Activated CD8-positive, alpha-beta T cell treated with anti-CD3 and anti-CD28 coated beads for 36 hours (primary cell): ENCODE measurements around the gene TMEM178B. TPM values are rescaled to one million over a fixed set of nuclear protein-coding genes. Genes with fewer than 3 reads are reported as not detected.
"Not testable (repeated sequence)": the region's sequence is repeated elsewhere in the genome, so short reads cannot be mapped to it uniquely, and the experiment has no call there.

Experiments
- ATAC-seq: fragments of 200-7000 bp; cut with Tn5 transposase; one replicate; pipeline ENCODE4 v1.10.0; 2021; ENCODE audit warnings: mild to moderate bottlenecking, moderate library complexity
- CTCF ChIA-PET: fragments of 350-600 bp; sonication (Branson Sonifier 250); formaldehyde crosslinking; loops from one replicate; lab custom pipeline; 2021; ENCODE audit warnings: antibody characterized with exemption; lab: Charles Lee
- POLR2A ChIA-PET: fragments of 350-600 bp; sonication (Branson Sonifier 250); formaldehyde crosslinking; loops from one replicate; lab custom pipeline; 2021; ENCODE audit warnings: antibody characterized with exemption; lab: Charles Lee
- DNase-seq: peaks from one replicate; pipeline ENCODE4 v3.0.0-alpha.2; 2020
- H3K27ac Mint-ChIP-seq: one replicate; pipeline ENCODE4 v1.8.0; 2021; ENCODE audit warnings: mild to moderate bottlenecking, mixed read lengths
- H3K27me3 Mint-ChIP-seq: one replicate; pipeline ENCODE4 v1.8.0; 2021; ENCODE audit warnings: mixed read lengths
- H3K36me3 Mint-ChIP-seq: one replicate; pipeline ENCODE4 v1.8.0; 2021; ENCODE audit warnings: low read depth, mixed read lengths
- H3K4me1 Mint-ChIP-seq: one replicate; pipeline ENCODE4 v1.8.0; 2021; ENCODE audit warnings: low read depth, mixed read lengths
- H3K4me3 Mint-ChIP-seq: one replicate; pipeline ENCODE4 v1.8.0; 2021; ENCODE audit warnings: mild to moderate bottlenecking, moderate library complexity, mixed read lengths
- H3K9me3 Mint-ChIP-seq: one replicate; pipeline ENCODE4 v1.8.0; 2021; ENCODE audit warnings: mixed read lengths
- intact Hi-C: fragments of 100-400 bp; cut with micrococcal nuclease; formaldehyde crosslinking; loops from one replicate; pipeline ENCODE4 v1.10.0; 2022
- total RNA-seq, 2 experiments: library from RNA; stranded (reverse); gene quantifications; one replicate each; pipeline ENCODE4 v1.2.3, GENCODE V29; 2021
- TF ChIP-seq, protein P1 (sequence below): fragments of 200-600 bp; IDR thresholded peaks from one replicate; pipeline ENCODE4 v1.8.0; 2022; ENCODE audit warnings: antibody characterized with exemption, mild to moderate bottlenecking

Gene TMEM178B
- total RNA-seq, 2 experiments from 2014 or later = 0.34 to 1.1 TPM

DNA sequence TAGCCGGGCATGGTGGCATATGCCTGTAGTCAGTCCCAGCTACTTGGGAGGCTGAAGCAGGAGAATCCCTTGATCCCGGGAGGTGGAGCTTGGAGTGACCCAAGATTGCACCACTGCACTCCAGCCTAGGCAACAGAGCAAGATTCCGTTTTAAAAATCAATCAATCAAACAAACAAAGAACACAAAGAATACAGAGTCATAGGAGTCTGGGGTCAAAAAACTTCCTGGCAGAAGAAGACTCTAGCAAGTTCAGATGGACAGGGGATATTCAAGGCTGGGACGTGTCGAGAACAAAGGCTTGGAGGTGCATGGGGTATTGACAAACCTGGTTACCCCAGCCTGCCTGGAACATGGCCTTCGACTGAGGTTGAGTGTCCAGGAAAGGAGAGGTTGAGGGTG lies 248.5 kb downstream of the TMEM178B start:
- H3K9me3 Mint-ChIP-seq = no peaks in the 10 kb centered on the region
- no peaks in the 10 kb centered on the region for H3K36me3 Mint-ChIP-seq
- H3K27ac Mint-ChIP-seq = no peak overlapping the region
- H3K4me1 Mint-ChIP-seq = no peaks in the 10 kb centered on the region
- TF ChIP-seq, protein P1, sequence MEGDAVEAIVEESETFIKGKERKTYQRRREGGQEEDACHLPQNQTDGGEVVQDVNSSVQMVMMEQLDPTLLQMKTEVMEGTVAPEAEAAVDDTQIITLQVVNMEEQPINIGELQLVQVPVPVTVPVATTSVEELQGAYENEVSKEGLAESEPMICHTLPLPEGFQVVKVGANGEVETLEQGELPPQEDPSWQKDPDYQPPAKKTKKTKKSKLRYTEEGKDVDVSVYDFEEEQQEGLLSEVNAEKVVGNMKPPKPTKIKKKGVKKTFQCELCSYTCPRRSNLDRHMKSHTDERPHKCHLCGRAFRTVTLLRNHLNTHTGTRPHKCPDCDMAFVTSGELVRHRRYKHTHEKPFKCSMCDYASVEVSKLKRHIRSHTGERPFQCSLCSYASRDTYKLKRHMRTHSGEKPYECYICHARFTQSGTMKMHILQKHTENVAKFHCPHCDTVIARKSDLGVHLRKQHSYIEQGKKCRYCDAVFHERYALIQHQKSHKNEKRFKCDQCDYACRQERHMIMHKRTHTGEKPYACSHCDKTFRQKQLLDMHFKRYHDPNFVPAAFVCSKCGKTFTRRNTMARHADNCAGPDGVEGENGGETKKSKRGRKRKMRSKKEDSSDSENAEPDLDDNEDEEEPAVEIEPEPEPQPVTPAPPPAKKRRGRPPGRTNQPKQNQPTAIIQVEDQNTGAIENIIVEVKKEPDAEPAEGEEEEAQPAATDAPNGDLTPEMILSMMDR = no peak
- ATAC-seq (no peak), DNase-seq (no peak)
- POLR2A ChIA-PET = no interaction called here
- CTCF ChIA-PET = no interaction called here
- H3K4me3 Mint-ChIP-seq = no peak overlapping the region
- H3K27me3 Mint-ChIP-seq = peaks cover 11% of the 10 kb centered on the region
- intact Hi-C loops = no loop called here

DNA sequence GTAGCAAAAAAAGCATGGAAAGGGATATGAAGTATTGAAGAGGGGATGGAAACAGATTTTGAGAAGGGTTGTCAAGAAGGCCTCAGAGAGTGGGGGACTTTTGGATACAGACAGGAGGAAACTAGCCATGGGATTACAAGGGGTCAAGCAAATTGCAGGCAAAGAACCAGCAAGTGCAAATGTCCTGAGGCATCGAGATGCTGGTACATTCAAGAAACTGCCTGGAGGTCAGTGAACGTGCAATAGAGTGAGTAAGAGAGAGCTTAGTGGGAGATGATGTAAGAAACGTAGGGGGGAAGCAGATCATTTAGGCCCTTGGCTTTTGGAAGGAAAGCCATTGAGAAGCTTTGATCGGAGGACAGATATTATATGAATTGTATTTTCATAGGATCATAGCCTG lies 250.0 kb downstream of the TMEM178B start:
- POLR2A ChIA-PET = no interaction called here
- Mint-ChIP-seq H3K36me3 (no peaks in the 10 kb centered on the region), H3K9me3 (no peaks in the 10 kb centered on the region), H3K27me3 (peaks cover 10% of the 10 kb centered on the region), H3K4me1 (no peaks in the 10 kb centered on the region), H3K4me3 (no peak overlapping the region), H3K27ac (no peak overlapping the region)
- TF ChIP-seq, protein P1 = no peak
- ATAC-seq (no peak), DNase-seq (no peak)
- intact Hi-C loops = no loop called here
- CTCF ChIA-PET = no interaction called here

DNA sequence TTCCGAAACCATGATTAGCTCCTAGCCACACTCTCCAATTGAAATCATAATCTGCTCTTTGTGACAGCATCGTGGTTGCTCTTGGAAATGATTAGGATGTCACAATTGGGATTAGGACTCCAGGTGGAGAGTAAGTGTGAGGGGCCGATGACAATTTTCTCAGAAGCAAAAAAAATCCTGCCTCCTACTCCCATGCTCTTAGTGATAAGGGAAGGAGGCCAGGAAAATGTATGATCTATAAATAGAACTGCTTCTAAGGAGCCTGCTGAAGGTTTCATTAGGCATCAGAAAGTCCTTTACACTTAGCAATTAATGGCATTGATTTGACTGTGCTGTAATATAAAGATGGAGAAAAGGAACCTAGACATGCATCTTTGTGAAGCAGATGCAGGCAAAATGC lies 251.0 kb downstream of the TMEM178B start:
- TF ChIP-seq, protein P1 = no peak
- Mint-ChIP-seq H3K27ac (no peak overlapping the region), H3K4me1 (no peaks in the 10 kb centered on the region), H3K4me3 (no peak overlapping the region), H3K9me3 (no peaks in the 10 kb centered on the region), H3K27me3 (peaks cover 10% of the 10 kb centered on the region), H3K36me3 (no peaks in the 10 kb centered on the region)
- ChIA-PET POLR2A (no interaction called here), CTCF (no interaction called here)
- intact Hi-C loops = no loop called here
- DNase-seq = no peak
- ATAC-seq = no peak

DNA sequence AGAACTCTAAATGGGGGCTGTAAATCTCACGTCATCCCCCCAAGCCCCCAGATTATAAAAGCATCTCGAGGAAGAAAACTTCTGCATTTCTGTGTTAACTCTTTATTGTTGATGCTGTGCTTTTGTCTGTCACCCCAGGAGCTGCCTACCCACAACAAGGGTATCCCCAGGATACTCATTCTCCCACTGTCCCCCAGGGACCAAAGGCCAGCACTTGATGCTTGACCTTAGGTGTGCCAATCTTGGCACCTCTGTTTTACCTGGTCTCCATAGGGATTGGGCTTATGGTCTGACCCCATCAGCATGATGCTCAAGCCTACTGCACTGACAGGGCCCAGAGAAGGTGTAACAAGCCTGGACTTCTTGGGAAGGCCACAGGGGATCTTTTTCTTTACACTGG lies 251.4 kb downstream of the TMEM178B start:
- CTCF ChIA-PET = no interaction called here
- peaks cover 10% of the 10 kb centered on the region for H3K27me3 Mint-ChIP-seq

GRCh38 chr7:141328290-141328689 lies 254.4 kb downstream of the TMEM178B start:
- H3K9me3 Mint-ChIP-seq = no peaks in the 10 kb centered on the region
- no peak for DNase-seq
- no peaks in the 10 kb centered on the region for H3K36me3 Mint-ChIP-seq
- POLR2A ChIA-PET = no interaction called here
- no peak overlapping the region for H3K27ac Mint-ChIP-seq
- CTCF ChIA-PET = no interaction called here
- ATAC-seq = no peak
- no peak overlapping the region for H3K4me3 Mint-ChIP-seq
- no peaks in the 10 kb centered on the region for H3K4me1 Mint-ChIP-seq
- intact Hi-C loops = no loop called here
- TF ChIP-seq, protein P1 = no peak
- peaks cover 10% of the 10 kb centered on the region for H3K27me3 Mint-ChIP-seq

More for the DNA sequence above, 251.4 kb downstream of the TMEM178B start:
- TF ChIP-seq, protein P1 = no peak
- ATAC-seq = no peak
- POLR2A ChIA-PET = no interaction called here
- Mint-ChIP-seq H3K4me1 (no peaks in the 10 kb centered on the region), H3K4me3 (no peak overlapping the region), H3K9me3 (no peaks in the 10 kb centered on the region), H3K36me3 (no peaks in the 10 kb centered on the region), H3K27ac (no peak overlapping the region)
- intact Hi-C loops = no loop called here
- DNase-seq = no peak

DNA sequence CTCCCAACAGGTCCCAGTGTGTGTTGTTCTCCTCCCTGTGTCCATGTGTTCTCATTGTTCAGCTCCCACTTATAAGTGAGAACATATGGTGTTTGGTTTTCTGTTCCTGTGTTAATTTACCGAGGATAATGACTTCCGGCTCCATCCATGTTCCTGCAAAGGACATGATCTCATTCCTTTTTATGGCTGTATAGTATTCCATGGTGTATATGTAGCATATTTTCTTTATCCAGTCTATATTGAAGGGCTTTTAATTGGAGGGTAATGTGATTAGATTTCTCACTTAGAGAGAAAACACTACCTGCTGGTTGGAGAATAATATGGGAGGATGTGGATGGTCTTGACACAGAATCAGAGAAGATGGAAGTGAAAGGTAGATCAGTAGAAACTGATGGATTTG lies 256.4 kb downstream of the TMEM178B start:
- CTCF ChIA-PET = interaction anchor here (1.3 kb wide), 1 partner anchor 203 kb away, joined by 3 read pairs; no protein-coding TSS in a partner anchor
- H3K27me3 Mint-ChIP-seq, H3K4me1 Mint-ChIP-seq, intact Hi-C loops, H3K27ac Mint-ChIP-seq, DNase-seq, H3K4me3 Mint-ChIP-seq, POLR2A ChIA-PET, H3K9me3 Mint-ChIP-seq, ATAC-seq, H3K36me3 Mint-ChIP-seq: not testable (repeated sequence)
